WTC11 (cell line): ENCODE results near the gene SH3BP5L. TPM values are rescaled to one million over a fixed set of nuclear protein-coding genes. Genes with fewer than 3 reads are reported as not detected.
A peak's percentile ranks its signal among the peaks of the same experiment; 100 is the strongest.

Source experiments
- ATAC-seq: fragments of 200-7000 bp; cut with Tn5 transposase; 2 replicates; pipeline ENCODE4 v1.10.0; 2021; ENCODE audit warnings: mild to moderate bottlenecking, moderate library complexity
- CTCF ChIA-PET: fragments of 300-600 bp; sonication (Branson Sonifier 250); formaldehyde crosslinking; loops from one replicate; lab custom pipeline; 2021; ENCODE audit warnings: antibody characterized with exemption; lab: Charles Lee
- POLR2A ChIA-PET: fragments of 350-600 bp; sonication (Branson Sonifier 250); formaldehyde crosslinking; loops from one replicate; lab custom pipeline; 2021; ENCODE audit warnings: antibody characterized with exemption; lab: Charles Lee
- DNase-seq: peaks from one replicate; pipeline ENCODE4 v3.0.0; 2021; ENCODE audit warnings: low spot score
- H3K27ac Mint-ChIP-seq: 2 replicates; pipeline ENCODE4 v1.8.0; 2021; ENCODE audit warnings: mixed read lengths
- H3K27me3 Mint-ChIP-seq: 2 replicates; pipeline ENCODE4 v1.8.0; 2021; ENCODE audit warnings: low read depth, mild to moderate bottlenecking, moderate library complexity, mixed read lengths
- H3K36me3 Mint-ChIP-seq: 2 replicates; pipeline ENCODE4 v1.8.0; 2021; ENCODE audit warnings: mixed read lengths
- H3K4me1 Mint-ChIP-seq: 2 replicates; pipeline ENCODE4 v1.8.0; 2022; ENCODE audit warnings: mixed read lengths
- H3K4me3 Mint-ChIP-seq: 2 replicates; pipeline ENCODE4 v1.8.0; 2021; ENCODE audit warnings: mild to moderate bottlenecking, moderate library complexity, mixed read lengths
- H3K9me3 Mint-ChIP-seq: 2 replicates; pipeline ENCODE4 v1.8.0; 2021; ENCODE audit warnings: mixed read lengths
- CREM ChIP-seq: sonication (generic); formaldehyde crosslinking; IDR thresholded peaks from 2 replicates; pipeline ENCODE4 v1.8.1; 2022; ENCODE audit warnings: mild to moderate bottlenecking, missing genetic modification reagents, moderate library complexity
- EMX1 ChIP-seq: fragments of 250-450 bp; sonication (Bioruptor Pico); IDR thresholded peaks from 2 replicates; pipeline ENCODE4 v1.8.0; 2021; ENCODE audit warnings: mild to moderate bottlenecking
- ETV6 ChIP-seq: sonication (generic); formaldehyde crosslinking; IDR thresholded peaks from 2 replicates; pipeline ENCODE4 v1.8.1; 2022; ENCODE audit warnings: mild to moderate bottlenecking, missing genetic modification reagents
- FOXK1 ChIP-seq: sonication (generic); formaldehyde crosslinking; IDR thresholded peaks from 2 replicates; pipeline ENCODE4 v1.8.0; 2022; ENCODE audit warnings: mild to moderate bottlenecking, moderate library complexity, missing genetic modification reagents
- KAT7 ChIP-seq: sonication (generic); formaldehyde crosslinking; IDR thresholded peaks from 2 replicates; pipeline ENCODE4 v1.8.1; 2023; ENCODE audit warnings: missing genetic modification reagents, mild to moderate bottlenecking, borderline replicate concordance
- MYBL2 ChIP-seq: sonication (generic); formaldehyde crosslinking; IDR thresholded peaks from 2 replicates; pipeline ENCODE4 v1.8.1; 2023; ENCODE audit warnings: mild to moderate bottlenecking, moderate library complexity, missing genetic modification reagents
- NR2C2 ChIP-seq: sonication (generic); formaldehyde crosslinking; IDR thresholded peaks from 2 replicates; pipeline ENCODE4 v1.8.0; 2022; ENCODE audit warnings: mild to moderate bottlenecking, missing genetic modification reagents
- PRRX2 ChIP-seq: fragments of 250-450 bp; sonication (Bioruptor Pico); IDR thresholded peaks from 2 replicates; pipeline ENCODE4 v1.8.0; 2021; ENCODE audit warnings: mild to moderate bottlenecking
- SMAD3 ChIP-seq: sonication (generic); formaldehyde crosslinking; IDR thresholded peaks from 2 replicates; pipeline ENCODE4 v1.8.0; 2022; ENCODE audit warnings: missing genetic modification reagents, mild to moderate bottlenecking, borderline replicate concordance
- SP1 ChIP-seq: sonication (generic); formaldehyde crosslinking; conservative IDR thresholded peaks from 2 replicates; pipeline ENCODE4 v1.8.1; 2022; ENCODE audit warnings: missing genetic modification reagents
- TCF7 ChIP-seq: sonication (generic); formaldehyde crosslinking; IDR thresholded peaks from 2 replicates; pipeline ENCODE4 v1.8.0; 2022; ENCODE audit warnings: mild to moderate bottlenecking, low read depth, missing genetic modification reagents, moderate library complexity
- TEAD1 ChIP-seq: sonication (generic); formaldehyde crosslinking; IDR thresholded peaks from 2 replicates; pipeline ENCODE4 v1.8.0; 2022; ENCODE audit warnings: mild to moderate bottlenecking, missing genetic modification reagents
- TP53 ChIP-seq: sonication (generic); formaldehyde crosslinking; IDR thresholded peaks from 2 replicates; pipeline ENCODE4 v1.8.1; 2023; ENCODE audit warnings: mild to moderate bottlenecking, missing genetic modification reagents
- ZBTB21 ChIP-seq: sonication (generic); formaldehyde crosslinking; IDR thresholded peaks from 2 replicates; pipeline ENCODE4 v1.8.1; 2023; ENCODE audit warnings: mild to moderate bottlenecking, missing genetic modification reagents, borderline replicate concordance
- ZNF416 ChIP-seq: fragments of 250-450 bp; sonication (Bioruptor Pico); IDR thresholded peaks from 2 replicates; pipeline ENCODE4 v1.9.0; 2021; ENCODE audit warnings: mild to moderate bottlenecking, inconsistent platforms
- ZNF423 ChIP-seq: fragments of 250-450 bp; sonication (Bioruptor Pico); IDR thresholded peaks from 2 replicates; pipeline ENCODE4 v2.1.2; 2022; ENCODE audit warnings: mild to moderate bottlenecking, moderate library complexity
- ZNF671 ChIP-seq: fragments of 250-450 bp; sonication (Bioruptor Pico); IDR thresholded peaks from 2 replicates; pipeline ENCODE4 v1.8.0; 2021; ENCODE audit warnings: mild to moderate bottlenecking
- total RNA-seq: library from RNA; stranded (reverse); gene quantifications from 3 replicates; pipeline ENCODE4 v1.2.3, GENCODE V29; 2021
- TF ChIP-seq, protein P1 (sequence below): fragments of 200-600 bp; IDR thresholded peaks from 2 replicates; pipeline ENCODE4 v1.8.0; 2022; ENCODE audit warnings: antibody characterized with exemption
- TF ChIP-seq, protein P2 (sequence below): sonication (generic); formaldehyde crosslinking; IDR thresholded peaks from 2 replicates; pipeline ENCODE4 v1.8.0; 2022; ENCODE audit warnings: mild to moderate bottlenecking, missing genetic modification reagents
- TF ChIP-seq, protein P3 (sequence below): fragments of 250-450 bp; sonication (Bioruptor Pico); IDR thresholded peaks from 2 replicates; pipeline ENCODE4 v1.9.0; 2021; ENCODE audit warnings: mild to moderate bottlenecking
- TF ChIP-seq, protein P4 (sequence below): sonication (generic); formaldehyde crosslinking; IDR thresholded peaks from 2 replicates; pipeline ENCODE4 v1.8.0; 2022; ENCODE audit warnings: mild to moderate bottlenecking, missing genetic modification reagents
- TF ChIP-seq, protein P5 (sequence below): sonication (generic); formaldehyde crosslinking; conservative IDR thresholded peaks from 2 replicates; pipeline ENCODE4 v1.8.1; 2022; ENCODE audit warnings: mild to moderate bottlenecking, missing genetic modification reagents
- TF ChIP-seq, protein P6 (sequence below): sonication (generic); formaldehyde crosslinking; IDR thresholded peaks from 2 replicates; pipeline ENCODE4 v1.8.1; 2022; ENCODE audit warnings: mild to moderate bottlenecking, missing genetic modification reagents, moderate library complexity, borderline replicate concordance

SH3BP5L gene
- total RNA-seq, 1 experiment from 2014 or later = 32.9 TPM

DNA sequence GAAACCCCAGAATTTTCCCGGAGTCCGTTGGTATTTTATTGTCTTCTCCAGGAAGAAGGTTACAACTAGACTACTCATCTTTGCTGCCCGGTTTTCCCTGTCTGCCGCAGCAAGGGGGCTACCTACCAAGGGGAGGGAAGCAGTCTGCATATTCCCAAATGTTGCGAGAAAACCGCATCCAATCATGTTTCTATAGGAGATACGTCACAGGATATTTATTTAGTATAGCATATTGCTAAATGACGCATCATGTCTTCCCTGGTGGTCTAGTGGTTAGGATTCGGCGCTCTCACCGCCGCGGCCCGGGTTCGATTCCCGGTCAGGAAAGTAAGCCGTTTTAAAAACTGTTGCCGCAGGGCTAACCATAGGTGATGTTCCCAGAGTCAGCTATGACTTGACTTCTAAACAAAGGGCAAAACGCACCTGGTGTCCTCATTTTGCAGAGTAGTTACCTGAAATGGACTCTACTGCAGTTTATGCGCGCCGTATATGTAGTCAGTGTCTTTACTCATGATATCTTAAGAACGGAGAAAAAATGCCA lies 48.3 kb upstream of the SH3BP5L start:
- TF ChIP-seq, protein P1, sequence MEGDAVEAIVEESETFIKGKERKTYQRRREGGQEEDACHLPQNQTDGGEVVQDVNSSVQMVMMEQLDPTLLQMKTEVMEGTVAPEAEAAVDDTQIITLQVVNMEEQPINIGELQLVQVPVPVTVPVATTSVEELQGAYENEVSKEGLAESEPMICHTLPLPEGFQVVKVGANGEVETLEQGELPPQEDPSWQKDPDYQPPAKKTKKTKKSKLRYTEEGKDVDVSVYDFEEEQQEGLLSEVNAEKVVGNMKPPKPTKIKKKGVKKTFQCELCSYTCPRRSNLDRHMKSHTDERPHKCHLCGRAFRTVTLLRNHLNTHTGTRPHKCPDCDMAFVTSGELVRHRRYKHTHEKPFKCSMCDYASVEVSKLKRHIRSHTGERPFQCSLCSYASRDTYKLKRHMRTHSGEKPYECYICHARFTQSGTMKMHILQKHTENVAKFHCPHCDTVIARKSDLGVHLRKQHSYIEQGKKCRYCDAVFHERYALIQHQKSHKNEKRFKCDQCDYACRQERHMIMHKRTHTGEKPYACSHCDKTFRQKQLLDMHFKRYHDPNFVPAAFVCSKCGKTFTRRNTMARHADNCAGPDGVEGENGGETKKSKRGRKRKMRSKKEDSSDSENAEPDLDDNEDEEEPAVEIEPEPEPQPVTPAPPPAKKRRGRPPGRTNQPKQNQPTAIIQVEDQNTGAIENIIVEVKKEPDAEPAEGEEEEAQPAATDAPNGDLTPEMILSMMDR = no peak
- TF ChIP-seq ZBTB21 (CRISPR knock-in tag) (no peak), KAT7 (no peak), PRRX2 (CRISPR knock-in tag) (0 out of 2 replicates have a peak, but pooled peaks have one; percentile 52), NR2C2 (CRISPR knock-in tag) (no peak), SMAD3 (CRISPR knock-in tag) (no peak), ETV6 (CRISPR knock-in tag) (0 out of 2 replicates have a peak, but pooled peaks have one; percentile 22), EMX1 (CRISPR knock-in tag) (0 out of 2 replicates have a peak, but pooled peaks have one; percentile 73), CREM (CRISPR knock-in tag) (peak; percentile 17; the same call in 1 of the 2 replicates), ZNF416 (CRISPR knock-in tag) (no peak), SP1 (CRISPR knock-in tag) (peak; percentile 55), TEAD1 (CRISPR knock-in tag) (peak; percentile 59), ZNF671 (CRISPR knock-in tag) (peak; percentile 44; the same call in 1 of the 2 replicates), MYBL2 (CRISPR knock-in tag) (no peak), ZNF423 (CRISPR knock-in tag) (no peak), TCF7 (no peak), TP53 (CRISPR knock-in tag) (no peak), FOXK1 (no peak; the same call in 1 of the 2 replicates)
- TF ChIP-seq, protein P2, sequence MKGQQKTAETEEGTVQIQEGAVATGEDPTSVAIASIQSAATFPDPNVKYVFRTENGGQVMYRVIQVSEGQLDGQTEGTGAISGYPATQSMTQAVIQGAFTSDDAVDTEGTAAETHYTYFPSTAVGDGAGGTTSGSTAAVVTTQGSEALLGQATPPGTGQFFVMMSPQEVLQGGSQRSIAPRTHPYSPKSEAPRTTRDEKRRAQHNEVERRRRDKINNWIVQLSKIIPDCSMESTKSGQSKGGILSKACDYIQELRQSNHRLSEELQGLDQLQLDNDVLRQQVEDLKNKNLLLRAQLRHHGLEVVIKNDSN (CRISPR knock-in tag) = peak; percentile 11; the same call in 1 of the 2 replicates
- TF ChIP-seq, protein P3, sequence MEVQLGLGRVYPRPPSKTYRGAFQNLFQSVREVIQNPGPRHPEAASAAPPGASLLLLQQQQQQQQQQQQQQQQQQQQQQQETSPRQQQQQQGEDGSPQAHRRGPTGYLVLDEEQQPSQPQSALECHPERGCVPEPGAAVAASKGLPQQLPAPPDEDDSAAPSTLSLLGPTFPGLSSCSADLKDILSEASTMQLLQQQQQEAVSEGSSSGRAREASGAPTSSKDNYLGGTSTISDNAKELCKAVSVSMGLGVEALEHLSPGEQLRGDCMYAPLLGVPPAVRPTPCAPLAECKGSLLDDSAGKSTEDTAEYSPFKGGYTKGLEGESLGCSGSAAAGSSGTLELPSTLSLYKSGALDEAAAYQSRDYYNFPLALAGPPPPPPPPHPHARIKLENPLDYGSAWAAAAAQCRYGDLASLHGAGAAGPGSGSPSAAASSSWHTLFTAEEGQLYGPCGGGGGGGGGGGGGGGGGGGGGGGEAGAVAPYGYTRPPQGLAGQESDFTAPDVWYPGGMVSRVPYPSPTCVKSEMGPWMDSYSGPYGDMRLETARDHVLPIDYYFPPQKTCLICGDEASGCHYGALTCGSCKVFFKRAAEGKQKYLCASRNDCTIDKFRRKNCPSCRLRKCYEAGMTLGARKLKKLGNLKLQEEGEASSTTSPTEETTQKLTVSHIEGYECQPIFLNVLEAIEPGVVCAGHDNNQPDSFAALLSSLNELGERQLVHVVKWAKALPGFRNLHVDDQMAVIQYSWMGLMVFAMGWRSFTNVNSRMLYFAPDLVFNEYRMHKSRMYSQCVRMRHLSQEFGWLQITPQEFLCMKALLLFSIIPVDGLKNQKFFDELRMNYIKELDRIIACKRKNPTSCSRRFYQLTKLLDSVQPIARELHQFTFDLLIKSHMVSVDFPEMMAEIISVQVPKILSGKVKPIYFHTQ (CRISPR knock-in tag) = no peak
- TF ChIP-seq, protein P4, sequence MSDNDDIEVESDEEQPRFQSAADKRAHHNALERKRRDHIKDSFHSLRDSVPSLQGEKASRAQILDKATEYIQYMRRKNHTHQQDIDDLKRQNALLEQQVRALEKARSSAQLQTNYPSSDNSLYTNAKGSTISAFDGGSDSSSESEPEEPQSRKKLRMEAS = no peak
- TF ChIP-seq, protein P5, sequence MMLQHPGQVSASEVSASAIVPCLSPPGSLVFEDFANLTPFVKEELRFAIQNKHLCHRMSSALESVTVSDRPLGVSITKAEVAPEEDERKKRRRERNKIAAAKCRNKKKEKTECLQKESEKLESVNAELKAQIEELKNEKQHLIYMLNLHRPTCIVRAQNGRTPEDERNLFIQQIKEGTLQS (CRISPR knock-in tag) = no peak
- TF ChIP-seq, protein P6, sequence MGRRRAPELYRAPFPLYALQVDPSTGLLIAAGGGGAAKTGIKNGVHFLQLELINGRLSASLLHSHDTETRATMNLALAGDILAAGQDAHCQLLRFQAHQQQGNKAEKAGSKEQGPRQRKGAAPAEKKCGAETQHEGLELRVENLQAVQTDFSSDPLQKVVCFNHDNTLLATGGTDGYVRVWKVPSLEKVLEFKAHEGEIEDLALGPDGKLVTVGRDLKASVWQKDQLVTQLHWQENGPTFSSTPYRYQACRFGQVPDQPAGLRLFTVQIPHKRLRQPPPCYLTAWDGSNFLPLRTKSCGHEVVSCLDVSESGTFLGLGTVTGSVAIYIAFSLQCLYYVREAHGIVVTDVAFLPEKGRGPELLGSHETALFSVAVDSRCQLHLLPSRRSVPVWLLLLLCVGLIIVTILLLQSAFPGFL (CRISPR knock-in tag) = no peak
- Mint-ChIP-seq H3K4me3 (peak overlapping the region; percentile 96), H3K4me1 (peaks cover 3% of the 10 kb centered on the region; the same call in 1 of the 2 replicates), H3K27me3 (peaks cover 8% of the 10 kb centered on the region), H3K27ac (peak overlapping the region; percentile 99), H3K9me3 (no peaks in the 10 kb centered on the region), H3K36me3 (no peaks in the 10 kb centered on the region)
- ATAC-seq (peak; percentile 55), DNase-seq (peak; percentile 77)
- ChIA-PET CTCF (interaction anchor here (0.9 to 3.2 kb wide), 7 partner anchors 11 to 48 kb away, joined by 3 to 40 read pairs (median 9); partner anchors contain the start of genes PGBD2, SH3BP5L and ZNF692), POLR2A (interaction anchor here (1.4 to 2.4 kb wide), 5 partner anchors 11 to 48 kb away, joined by 3 to 20 read pairs (median 10); partner anchors contain the start of genes SH3BP5L, ZNF672 and ZNF692)
